Activated CD4-positive, alpha-beta T cell treated with anti-CD3 and anti-CD28 coated beads, Interleukin-10, Interleukin-2, amounts not matched to agents 100 ng/mL and 50 ng/mL, durations not matched to agents 16 hours and 8 hours (primary cell): ENCODE measurements around the gene NEDD1.

Experiments
- DNase-seq: peaks from one replicate; pipeline ENCODE4 v3.0.0-alpha.2; 2020

NEDD1 gene

GRCh38 chr12:96902076-96902475, 5.0 kb upstream of the NEDD1 start:
- DNase-seq, result no peak

- DNase-seq, result no peak
These were observed 584 bp upstream of the NEDD1 start for GRCh38 chr12:96906498-96906848.

GRCh38 chr12:96907671-96908422, 790 bp downstream of the NEDD1 start:
- DNase-seq, result peak; percentile 29

GRCh38 chr12:96908423-96908675, 1.3 kb downstream of the NEDD1 start:
- DNase-seq, result no peak

DNA sequence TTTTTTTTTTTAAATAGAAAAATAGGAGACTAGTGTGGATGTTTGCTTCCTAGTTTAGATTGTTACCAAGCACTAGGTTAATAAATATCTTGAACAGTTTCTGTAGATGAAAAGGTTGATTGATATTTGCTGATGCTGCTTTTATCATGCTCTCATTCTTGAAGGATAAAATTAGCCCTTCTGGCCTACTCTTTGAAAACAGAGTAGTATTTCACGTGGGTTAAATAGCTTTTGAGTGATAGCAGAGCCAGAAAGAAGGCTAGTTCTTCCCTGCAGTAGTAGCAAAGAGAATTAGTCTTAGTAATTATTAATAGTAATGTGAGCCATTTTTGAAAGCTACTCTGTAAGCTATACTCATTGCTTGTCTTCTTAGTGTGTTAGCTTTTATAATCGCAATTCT, 5.2 kb downstream of the NEDD1 start:
- no peak for DNase-seq

DNA sequence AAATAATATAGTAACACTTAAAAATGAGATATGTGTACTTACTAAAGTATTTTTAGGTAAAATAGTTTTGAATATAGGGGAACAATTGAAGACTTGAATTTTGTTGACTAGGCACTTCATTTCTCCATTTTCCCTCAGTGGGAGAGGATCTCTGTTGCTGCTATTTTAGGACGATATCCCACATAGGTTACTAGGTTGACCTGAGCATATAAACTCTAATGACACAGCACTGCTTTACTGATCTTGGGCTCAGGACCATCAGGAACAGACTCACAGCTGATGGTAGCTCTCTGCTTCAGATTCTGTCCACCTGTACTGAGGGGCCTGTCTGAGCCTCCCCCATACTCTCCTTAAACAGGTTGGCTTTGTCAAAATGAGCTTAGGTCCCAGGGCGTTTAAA, 5.9 kb downstream of the NEDD1 start:
- DNase-seq, result no peak

DNA sequence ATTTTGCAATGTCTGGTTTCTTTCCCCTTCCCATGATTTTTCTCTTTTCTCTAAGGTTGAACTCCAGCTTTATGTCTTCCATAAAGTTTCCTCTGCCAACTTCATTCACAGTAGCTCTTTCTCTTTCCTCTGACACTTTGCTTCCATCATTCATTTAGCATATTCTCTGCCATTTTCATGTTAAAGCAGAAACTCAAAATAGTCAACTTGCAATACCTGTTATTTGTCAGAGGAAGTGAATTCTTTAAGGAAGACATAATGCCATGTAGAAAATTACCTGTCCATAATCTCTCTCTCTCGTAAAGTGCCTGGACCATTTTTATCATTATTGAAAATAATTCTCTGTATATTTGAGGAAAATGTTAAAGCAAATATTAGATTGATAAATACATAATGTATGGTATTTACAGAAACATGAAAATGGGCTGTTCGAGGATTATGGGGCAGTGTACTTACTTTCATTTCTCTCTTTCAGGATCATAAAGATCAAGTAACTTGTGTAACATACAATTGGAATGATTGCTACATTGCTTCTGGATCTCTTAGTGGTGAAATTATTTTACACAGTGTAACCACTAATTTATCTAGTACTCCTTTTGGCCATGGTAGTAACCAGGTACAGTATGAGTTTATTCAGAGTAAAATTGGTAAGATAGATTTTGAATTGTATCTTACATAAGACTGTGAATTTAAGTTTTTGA, 12.6 kb downstream of the NEDD1 start:
- no peak for DNase-seq

DNA sequence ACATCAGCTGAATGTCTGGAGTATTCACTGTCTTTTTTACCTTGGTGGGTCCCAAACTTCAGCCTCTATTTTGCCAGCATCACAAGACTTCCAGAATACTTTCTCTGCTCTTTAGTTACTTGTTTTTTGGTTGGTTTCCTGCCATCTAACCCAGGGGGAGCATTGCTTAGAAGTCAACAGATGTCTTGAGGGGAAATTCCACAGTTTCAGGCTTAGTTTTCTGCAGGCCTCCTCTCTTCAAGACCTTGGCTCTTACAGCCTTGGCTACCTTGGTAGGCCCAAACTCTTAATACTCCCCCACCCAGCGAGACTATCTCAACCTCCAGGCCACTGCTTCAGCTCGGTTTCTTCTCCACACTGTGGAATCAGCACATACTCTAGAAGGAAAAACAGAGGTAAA, 41.7 kb downstream of the NEDD1 start:
- DNase-seq, result no peak

DNA sequence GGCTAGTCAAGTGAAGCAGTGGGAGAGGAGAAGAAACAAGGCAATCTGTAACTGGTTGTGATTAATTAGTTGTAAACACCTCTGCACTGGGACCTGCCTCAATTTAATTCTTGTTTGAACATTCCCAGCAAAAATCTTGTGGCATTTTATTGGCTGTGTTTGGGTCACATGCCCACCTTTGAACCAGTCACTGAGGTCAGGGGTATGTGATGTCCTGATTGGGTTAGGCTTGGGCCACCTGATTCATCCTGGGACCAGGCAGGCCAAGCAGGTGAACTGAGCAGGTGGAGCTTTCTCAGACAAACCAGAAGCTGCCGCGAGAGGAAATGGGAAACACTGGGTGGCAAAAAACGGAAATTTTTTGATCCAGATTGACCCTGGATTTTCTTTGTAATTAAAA, 72.5 kb downstream of the NEDD1 start:
- DNase-seq, result no peak

DNA sequence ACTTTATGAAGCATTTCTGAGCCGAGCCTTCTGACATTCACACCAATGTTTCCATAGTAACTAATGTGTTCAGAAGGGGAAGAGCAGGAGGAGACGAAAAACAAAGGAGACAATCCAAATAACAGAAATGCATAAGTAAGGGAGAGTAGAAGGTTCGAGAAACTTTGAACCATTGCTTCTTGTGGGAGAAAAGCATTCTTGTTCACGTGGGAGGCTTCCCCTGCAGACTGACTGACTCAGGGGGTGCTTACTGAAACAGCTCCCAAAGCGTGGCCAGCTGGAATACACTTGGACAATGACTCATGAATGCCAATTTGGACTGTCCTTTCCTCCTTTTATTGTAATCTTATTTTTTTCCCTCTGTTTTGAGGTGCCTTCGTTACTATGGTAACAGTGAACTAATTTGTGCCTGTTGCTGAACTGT, 73.9 kb downstream of the NEDD1 start:
- no peak for DNase-seq

GRCh38 chr12:96981911-96982310, 74.9 kb downstream of the NEDD1 start:
- DNase-seq, result no peak

GRCh38 chr12:96982671-96983070, 75.6 kb downstream of the NEDD1 start:
- no peak for DNase-seq

GRCh38 chr12:96985515-96986362, 78.7 kb downstream of the NEDD1 start:
- peak; percentile 24 for DNase-seq

GRCh38 chr12:96986883-96987523, 79.9 kb downstream of the NEDD1 start:
- DNase-seq, result no peak

DNA sequence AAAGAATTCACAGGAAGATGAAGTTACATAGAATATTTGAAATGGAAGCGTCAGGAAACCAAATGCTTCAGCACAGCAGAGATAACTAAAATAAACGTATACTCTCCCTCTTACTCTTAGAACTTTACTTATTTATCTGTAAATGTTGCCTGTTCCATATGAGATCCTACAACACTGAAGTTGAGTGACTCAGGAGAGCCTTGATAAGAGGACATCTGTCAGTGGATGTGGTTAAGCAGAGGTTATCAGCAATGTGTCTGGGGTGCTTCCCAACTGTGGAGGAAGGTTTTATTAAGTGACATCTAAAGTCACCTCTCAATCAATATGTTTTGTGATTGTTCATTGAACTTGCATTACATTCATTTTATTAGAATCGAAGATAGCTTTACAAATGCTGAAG, 81.9 kb downstream of the NEDD1 start:
- no peak for DNase-seq

DNA sequence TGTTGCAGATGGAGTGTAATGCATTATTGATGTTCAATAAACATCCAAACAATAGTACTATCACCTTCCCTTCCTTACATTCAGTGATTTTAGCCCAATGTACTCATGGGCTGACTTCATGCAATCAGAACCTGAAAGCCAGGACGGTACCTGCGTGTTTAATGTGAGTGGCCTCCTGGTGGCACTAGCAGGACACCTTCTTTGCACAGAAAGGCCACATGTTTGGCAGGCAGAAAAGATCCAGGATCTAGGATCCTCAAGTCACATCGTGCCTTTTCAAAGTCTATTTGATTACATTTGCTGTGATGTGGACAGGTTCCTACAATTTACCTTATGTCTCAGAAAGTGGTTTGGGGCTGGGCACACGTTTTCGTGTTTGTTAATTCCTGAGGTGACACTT, 82.9 kb downstream of the NEDD1 start:
- peak; percentile 4 for DNase-seq

DNA sequence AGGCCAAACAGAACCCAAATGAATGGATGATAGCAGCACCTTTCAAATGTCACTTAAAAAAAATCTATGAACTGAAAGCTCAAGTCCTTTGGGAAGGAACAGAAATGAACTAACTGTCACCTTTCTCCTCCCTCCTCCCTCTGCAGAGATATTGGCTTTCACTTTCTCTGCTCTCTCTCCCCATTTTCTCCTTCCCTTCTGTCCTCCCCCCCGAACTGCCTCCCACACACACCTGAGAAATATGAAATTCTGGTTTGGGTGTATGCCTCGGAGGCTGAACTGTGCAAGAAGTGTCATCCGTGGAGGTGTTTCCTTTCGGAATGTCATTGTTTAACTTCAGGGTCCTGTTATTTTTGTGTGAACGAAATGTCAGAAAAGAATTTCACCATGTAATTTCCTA, 87.8 kb downstream of the NEDD1 start:
- DNase-seq, result no peak

- DNase-seq, result no peak
These were observed 88.8 kb downstream of the NEDD1 start for GRCh38 chr12:96995861-96996260.

GRCh38 chr12:96997797-96998484, 90.9 kb downstream of the NEDD1 start:
- DNase-seq, result no peak

DNA sequence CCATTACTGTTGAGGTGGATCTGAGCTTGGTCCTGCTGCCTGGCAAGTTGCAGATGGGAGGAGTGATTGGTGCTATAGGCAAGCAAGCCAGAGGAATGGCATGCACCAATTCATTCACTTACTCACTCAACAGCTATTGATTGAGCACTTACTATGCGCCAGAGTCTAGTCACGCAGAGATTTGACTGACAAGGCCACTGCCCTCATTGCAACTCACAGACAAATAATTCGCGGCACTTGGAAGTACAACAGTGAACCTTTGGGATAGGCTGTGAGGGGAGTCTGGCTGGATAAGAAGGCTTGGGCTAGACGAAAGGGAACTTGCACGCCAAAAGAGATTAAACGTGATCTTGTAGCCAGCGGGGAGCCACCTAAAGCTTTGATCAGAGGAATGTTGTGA, 96.2 kb downstream of the NEDD1 start:
- no peak for DNase-seq
